GM04504 (cell line): ENCODE data around the gene MINK1.
"Not testable (repeated sequence)": the region's sequence is repeated elsewhere in the genome, so short reads cannot be mapped to it uniquely, and the experiment has no call there.

Source experiments
- DNase-seq: peaks from one replicate; pipeline ENCODE4 v3.0.0-alpha.2; 2012; ENCODE audit warnings: low read depth

The MINK1 gene

DNA sequence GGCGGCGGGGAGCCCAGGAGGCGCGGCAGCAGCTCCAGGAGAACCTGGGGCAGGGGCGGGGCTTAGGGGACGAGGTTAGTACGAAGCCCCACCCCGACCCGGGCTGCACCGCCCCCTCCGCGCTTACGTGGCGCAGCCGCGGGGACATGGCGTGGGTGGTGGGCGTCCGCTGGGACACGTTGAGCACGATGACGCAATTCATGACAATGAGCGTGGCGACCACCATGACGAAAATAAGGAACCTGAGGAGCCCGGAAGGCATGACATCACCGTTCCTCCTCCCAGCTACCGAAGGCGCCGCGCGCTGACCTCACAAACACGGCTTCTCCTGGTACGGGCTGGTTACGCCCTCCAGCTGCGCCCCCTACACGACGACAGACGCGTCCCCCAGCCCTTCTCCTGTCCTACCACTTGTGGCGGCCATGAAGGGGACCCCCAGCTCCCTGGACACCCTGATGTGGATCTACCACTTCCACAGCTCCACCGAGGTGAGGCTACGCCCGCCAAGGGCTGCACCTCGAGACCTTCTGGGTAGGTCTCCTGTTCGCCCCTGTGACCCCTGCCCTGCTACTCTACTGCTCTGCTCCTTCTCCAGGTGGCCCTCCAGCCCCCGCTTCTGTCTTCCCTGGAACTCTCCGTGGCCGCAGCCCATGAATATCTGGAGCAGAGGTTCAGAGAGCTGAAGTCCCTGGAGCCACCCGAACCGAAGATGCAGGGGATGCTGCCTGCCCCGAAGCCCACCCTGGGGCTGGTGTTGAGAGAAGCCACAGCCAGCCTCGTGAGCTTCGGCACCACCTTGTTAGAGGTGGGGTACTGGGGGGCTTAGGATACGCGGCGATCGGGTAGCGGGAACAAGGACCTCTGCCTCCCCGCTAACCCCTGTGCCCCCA lies 66.4 kb downstream of the MINK1 start, which contains the start of gene C17orf107:
TSS of gene C17orf107 (plus strand) at position 196 of the 890 bp plus-strand sequence. CDS start at position 423, 227 bp downstream.
- no peak for DNase-seq

DNA sequence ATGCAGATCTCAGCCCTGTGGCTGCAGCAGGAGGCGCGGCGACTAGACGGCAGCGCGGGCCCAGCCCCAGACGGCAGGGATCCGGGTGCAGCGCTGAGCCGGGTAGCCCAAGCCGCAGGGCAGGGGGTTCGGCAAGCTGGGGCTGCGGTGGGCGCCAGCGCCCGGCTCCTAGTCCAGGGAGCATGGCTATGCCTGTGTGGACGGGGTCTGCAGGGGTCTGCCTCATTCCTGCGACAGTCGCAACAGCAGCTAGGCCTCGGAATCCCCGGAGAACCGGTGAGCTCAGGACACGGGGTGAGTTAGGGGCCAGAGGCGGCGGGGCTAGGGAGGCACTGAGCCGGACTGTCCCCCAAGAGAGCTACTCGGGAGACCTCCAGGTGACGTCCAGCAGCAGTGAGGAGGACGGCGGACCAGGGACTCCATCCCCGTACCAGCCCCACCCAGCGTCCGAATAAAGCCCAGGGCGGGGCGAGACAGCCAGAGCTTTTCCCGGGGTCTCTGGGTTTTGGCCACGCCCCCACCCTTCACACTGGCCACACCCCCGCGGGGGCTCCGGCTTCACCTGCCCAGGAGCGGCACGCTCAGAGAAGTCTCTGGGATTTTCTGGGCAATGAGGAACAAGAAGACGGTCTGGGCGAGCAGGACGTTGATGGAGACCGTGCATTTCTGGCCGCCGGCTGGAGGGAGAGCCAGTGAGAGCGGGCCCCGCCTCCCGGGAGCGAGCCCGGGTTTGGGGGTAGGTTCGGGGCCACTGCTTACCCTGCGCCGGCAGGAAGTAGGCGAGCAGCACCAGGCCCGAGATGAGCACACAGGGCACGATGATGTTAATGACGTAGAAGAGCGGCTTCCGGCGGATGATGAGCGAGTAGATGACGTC lies 67.3 kb downstream of the MINK1 start:
- DNase-seq = no peak

DNA sequence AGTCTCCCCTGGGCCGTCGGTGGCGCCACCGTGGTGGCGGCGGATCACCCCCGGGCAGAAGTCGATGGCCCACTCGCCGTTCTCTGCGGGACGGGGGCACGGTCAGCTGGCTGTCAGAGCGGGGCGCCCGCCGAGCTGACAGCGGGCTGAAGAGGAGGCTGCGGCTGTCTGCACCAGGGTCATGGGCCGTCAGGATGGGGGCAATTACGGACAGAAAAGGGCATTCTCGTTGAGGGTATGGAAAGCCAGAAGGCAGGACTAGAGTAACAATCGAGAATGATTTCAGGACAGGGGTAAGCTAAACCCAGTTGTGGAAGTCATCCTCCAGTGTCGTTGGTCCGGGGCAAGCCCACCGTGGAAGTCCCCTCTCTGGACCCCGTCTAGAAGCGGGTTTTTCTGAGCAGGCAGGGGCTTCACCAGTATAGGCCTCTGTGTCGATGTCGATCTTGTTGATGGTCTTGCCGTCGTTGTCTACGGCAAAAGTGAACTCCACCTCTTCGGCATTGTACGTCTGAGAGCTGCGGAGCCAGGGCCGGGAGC lies 68.0 kb downstream of the MINK1 start:
- no peak for DNase-seq

DNA sequence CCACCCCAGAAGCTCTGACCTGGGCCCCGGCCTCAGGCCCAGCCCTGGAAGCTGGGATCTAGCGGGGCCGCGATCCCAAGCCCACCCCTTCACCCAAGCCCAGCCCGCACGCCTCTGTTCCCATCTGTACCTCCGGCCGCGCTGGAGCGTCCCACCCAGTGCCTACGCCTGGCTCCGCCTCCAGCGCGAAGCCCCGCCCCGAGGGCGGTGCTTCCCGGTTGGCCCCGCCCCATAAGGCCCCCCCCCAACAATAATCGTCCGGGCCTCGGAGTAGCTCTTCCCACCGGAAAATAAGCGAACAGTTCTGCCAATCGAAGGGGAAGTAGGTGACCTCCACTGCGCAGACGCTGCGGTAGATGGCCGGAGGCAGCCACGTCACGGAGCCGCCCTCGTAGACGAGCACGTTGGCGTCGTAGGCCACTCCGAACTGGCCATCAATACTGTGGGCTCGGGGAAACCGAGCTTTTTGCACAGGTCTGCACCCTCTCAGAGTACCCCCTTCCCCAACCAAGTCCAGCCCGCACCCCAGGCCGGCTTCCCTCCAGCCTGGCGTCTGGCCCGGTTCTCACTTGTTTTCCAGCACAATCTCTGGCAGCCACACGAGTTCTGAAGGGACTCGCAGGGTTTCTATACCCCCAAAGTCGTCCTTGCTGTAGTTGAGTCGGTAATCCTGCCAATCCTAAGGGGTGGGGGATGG lies 68.7 kb downstream of the MINK1 start:
- DNase-seq = no peak

DNA sequence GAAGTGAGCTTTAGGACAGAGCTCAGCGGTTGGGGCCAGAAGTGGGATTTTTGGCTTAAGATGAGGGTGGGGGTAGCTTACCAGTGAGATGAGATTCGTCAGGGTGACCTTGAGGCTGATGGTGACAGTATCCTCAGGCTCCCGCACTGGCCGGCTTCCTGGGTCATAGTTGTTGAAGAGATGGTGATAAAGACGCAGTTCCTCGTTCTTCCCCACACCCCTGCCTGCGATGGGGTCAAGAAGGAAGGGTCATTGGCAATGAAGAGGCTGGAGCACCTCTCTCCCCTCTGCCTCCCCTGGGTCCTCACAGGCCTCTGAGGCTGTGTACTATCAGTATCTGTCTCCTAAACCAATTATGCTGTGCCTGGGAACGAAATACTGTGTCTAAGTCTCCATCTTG lies 69.4 kb downstream of the MINK1 start:
- no peak for DNase-seq

DNA sequence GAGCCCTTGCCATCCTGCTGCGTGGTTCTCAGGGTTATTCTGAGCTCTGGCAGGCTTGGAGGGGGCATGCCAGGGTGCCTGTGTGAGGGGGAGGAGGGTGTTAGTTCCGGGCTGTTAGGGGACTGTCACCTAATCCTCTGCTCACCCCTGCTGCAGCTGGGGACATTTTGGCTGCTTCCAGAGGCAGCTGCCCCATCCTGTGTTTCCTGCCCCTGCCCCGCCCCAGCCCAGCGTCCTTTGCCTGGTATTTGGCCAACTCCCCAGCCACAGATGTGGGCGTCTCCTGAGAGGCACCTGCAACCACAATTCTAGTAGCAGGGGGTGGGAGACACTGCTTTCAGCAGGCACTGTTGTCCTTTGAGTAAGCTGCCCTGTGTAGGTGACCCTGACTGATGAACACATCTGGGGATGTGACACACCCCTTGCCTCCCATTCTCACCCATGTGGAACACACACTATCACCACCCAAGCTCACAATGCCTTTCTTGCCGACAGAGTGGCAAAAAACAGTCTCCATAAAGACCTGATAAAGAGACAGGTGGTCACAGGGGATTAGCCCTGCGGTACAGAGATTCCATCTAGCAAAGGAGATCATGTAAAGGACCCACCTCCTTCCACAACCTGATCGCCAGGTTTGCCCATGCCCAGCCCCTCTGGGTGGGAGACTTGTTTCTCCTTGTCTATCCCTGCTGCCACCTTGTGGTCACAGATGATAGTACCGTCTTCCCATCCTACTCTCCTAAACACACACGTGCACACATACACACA lies 70.1 kb downstream of the MINK1 start, which contains the start of gene CHRNE:
TSS of gene CHRNE (minus strand) at position 48 of the 768 bp plus-strand sequence. CDS start at position 13, 35 bp downstream.
- peak; percentile 42 for DNase-seq

DNA sequence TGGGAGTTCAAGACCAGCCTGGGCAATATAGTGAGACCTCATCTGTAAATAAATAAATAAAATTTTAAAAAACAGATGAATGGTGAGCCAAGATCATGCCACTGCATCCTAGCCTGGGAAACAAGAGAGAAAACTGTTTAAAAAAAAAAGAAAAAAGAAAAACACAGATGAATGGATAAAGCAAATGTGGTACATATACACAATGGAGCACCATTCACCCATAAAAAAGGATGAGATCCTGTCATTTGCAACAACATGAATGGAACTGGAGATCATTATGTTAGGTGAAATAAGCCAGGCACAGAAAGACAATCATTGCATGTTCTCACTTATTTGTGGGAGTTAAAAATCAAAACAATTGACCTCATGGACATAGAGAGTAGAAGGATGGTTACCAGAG lies 73.5 kb downstream of the MINK1 start:
- not testable (repeated sequence) for DNase-seq

DNA sequence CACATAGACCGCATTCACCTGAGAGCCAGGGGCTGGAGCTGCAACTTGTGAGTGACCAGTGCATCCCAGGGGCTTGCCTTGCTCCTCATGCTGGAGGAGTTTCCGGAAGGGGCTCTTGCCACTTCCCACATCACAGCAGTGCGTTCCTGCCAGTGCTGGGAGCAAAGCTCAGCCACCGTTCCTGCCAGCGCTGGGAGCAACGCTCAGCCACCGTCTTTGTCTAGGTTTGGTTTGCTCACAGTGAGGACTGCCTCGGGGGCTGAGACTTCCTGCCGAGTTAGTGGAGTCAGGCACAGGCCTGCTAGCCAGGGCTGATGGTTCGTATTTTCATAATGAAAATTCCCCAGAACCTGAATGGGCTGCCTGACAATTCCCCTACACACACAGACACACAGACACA lies 75.2 kb downstream of the MINK1 start:
- no peak for DNase-seq

DNA sequence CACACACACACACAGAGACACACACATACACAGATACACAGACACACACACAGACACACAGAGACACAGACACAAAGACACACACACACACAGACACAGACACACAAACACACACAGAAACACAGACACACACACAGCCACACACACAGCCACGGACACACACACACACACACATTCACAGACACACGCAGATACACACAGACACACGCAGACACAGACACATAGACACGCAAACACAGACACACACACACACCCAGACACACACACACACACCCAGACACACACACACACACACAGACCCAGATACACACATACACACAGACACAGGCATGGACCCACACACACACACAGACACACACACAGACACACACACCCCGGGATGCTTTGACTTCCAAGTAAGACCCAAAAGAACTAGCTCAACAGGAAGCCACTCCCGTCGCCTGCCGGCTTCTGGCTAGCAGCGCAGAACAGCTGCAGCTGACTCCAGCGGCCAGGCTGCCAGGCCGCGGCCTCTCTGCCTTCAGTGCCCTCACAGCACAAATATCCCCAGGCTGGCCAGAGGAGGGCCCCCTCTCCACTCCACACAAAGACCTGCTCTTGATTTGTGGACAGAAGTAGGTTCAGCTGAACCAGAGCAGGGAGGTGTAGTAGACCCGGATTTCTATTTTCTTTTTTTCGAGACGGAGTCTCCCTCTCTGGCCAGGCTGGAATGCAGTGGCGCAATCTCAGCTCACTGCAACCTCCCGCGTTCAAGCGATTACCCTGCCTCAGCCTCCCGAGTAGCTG lies 75.8 kb downstream of the MINK1 start:
- peak; percentile 88 for DNase-seq

DNA sequence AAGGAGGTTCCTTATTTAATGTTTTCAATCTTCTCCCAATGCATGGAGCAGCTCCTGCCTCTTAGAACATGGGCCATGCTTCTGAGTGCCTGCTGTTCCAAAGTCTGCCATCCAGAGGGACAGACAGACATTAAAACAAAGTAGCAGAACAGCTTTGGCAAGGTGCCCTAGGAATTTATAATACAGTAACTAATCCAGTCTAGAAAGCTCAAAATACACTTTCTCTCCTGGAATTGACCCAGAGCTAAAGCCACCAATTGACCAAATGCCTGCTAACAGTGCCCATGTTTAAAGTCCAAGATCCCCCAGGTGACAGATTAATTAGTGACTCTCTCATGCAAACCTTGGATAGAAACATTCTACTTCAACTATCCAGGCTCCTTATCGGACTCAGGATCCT lies 80.9 kb downstream of the MINK1 start:
- DNase-seq = no peak

DNA sequence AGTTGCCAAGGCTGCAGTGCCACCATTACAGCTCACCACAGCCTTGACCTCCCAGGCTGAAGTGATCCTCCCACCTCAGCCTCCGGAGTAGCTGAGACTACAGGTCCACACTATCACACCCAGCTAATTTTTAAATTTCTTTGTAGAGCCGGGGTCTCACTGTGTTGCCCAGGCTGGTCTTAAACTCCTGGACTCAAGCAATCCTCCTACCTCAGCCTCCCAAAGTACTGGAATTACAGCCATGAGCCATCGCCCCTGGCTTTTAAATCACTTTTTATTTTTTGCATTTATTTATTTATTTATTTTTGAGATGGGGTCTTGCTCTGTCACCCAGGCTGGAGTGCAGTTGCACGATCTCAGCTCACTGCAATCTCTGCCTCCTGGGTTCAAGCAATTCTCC lies 81.4 kb downstream of the MINK1 start:
- DNase-seq = not testable (repeated sequence)

DNA sequence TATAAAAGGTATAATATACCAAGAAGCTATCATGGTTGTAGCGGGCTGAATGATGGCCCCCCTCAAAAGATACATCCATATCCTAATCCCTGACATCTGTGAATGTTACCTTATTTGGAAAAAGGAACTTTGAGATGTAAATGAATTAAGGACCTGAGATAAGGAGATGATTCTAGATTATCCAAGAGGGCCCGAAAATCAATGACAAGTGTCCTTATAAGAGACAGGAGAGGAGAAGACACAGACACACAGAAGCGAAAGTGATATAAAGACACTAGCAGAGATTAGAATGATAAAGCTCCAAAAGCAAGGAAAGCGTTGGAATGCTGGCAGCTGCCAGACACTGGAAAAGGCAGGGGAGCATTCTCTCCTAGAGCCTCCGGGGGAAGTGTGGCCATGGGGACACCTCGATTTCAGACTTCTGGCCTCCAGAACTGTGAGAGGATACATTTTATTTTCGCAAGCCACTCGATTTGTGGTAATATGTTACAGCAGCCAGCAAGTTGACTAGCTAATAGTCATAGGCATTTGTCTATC lies 86.4 kb downstream of the MINK1 start:
- no peak for DNase-seq

DNA sequence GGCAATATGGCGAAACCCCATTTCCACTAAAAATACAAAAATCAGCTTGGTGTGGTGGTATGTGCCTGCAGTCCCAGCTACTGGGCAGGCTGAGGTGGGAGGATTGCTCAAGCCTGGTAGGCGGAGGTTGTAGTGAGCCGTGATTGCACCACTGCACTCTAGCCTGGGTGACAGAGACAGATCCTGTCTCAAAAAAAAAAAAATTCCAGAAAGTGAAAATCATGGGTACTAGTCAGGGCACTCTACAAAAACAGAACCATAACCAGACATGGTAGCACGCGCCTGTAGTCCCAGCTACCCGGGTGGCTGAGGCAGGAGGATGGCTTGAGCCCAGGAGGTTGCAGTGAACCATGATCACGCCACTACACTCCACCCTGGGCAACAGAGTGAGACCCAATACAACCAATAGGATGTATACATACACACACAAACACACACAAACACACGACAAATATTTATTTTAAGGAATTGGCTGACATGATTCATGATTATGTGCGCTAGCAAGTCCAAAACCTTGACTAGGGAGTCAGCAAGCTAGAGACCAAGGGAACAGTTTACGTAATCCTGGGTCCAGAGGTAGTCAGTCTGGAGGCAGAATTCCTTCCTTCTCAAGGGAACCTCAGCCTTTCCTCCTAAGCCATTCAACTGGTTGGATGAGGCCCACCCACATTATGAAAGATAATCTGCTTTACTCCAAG lies 87.4 kb downstream of the MINK1 start:
- DNase-seq = no peak

DNA sequence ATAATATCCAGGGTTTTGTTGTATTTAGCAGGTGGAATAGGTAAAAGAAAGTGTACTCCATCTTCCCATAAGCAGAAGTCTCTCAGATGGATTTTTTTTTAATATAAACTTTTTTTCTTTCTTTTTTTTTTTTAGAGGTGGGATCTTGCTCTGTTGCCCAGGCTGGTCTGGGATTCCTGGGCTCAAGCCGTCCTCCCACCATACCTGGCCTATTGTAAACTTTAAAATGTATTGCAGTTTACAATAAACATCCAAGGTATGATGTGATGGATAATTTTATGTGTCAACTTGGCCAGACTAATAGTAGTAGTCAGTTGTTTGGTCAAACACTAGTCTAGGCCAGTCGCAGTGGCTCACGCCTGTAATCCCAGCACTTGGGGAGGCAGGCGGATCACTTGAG lies 88.2 kb downstream of the MINK1 start:
- DNase-seq = no peak

DNA sequence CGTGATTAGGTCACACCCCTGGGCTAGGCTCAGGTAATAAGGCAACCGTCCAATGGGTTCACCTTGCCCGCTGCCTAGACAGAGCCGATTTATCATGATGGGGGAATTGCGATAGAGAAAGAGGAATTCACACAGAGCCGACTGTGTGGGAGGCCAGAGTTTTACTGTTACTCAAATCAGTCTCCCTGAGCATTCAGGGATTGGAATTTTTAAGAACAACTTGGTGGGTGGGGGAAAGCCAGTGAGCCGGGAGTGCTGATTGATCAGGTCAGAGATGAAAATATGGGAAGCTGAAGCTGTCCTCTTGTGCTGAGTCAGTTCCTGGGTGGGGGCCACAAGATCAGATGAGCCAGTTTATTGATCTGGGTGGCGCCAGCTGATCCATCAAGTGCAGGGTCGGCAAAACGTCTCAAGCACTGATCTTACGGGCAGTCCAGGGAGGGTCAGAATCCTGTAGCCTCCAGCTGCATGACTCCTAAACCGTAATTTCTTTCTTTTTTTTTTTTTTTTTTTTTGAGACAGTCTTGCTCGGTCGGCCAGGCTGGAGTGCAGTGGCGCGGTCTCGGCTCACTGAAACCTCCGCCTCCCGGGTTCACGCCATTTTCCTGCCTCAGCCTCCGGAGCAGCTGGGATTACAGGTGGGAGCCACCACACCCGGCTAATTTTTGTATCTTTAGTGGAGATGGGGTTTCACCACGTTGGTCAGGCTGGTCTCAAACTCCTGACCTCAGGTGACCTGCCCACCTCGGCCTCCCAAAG lies 93.6 kb downstream of the MINK1 start:
- not testable (repeated sequence) for DNase-seq

DNA sequence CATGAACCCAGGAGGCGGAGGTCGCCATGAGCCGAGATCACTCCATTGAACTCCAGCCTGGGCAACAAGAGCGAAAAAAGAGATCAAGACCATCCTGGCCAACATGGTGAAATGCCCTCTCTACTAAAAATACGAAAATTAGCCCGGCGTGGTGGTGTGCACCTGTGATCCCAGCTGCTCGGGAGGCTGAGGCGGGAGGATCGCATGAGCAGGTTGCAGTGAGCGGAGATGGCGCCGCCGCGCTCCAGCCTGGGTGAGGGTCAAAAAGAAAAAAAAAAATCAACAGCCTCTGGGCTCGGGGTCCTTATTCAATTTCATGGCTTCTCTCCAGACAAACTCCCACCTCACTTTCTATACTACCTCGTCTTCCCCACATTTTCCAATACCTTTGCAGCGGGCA lies 95.7 kb downstream of the MINK1 start:
- no peak for DNase-seq

DNA sequence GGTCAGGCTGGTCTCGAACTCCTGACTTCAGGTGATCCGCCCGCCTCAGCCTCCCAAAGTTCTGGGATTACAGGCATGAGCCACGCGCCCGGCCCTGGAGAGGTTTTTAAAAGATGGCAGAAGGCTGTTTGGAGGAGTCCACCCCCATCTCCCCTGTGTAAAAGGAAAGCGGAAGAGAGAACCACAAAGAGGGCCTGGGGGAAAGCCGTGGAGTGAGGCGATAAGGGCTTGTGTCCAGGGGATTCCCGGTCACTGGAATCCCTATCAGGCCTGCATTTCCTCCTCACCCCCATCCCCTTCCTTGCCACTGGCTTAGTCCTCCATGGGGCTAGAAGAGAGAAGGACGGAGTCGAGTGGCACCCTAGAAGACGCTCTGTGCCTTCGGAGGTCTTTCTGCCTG lies 98.8 kb downstream of the MINK1 start, which contains the start of gene GP1BA:
TSS of gene GP1BA (plus strand) at position 315 of the 400 bp plus-strand sequence. CDS start 328 bp downstream, outside the sequence.
- DNase-seq = no peak

DNA sequence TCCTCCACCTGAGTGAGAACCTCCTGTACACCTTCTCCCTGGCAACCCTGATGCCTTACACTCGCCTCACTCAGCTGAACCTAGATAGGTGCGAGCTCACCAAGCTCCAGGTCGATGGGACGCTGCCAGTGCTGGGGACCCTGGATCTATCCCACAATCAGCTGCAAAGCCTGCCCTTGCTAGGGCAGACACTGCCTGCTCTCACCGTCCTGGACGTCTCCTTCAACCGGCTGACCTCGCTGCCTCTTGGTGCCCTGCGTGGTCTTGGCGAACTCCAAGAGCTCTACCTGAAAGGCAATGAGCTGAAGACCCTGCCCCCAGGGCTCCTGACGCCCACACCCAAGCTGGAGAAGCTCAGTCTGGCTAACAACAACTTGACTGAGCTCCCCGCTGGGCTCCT lies 99.6 kb downstream of the MINK1 start:
- no peak for DNase-seq
